Activated CD4-positive, CD25-positive, alpha-beta regulatory T cell (primary cell): ENCODE results near the gene CLDN19.

Experiments
- DNase-seq, 4 experiments: peaks; one replicate each; lab custom pipeline; 2025; lab: John Stamatoyannopoulos, UW

Gene CLDN19

GRCh38 chr1:42739753-42740700 lies at the start of gene CLDN19:
TSS of gene CLDN19 (minus strand) at chr1:42740236. CDS start at chr1:42740063, 173 bp downstream.
- DNase-seq, result no peak

GRCh38 chr1:42788021-42788420 lies 48.0 kb upstream of the CLDN19 start:
- DNase-seq, result no peak

GRCh38 chr1:42786097-42786496 lies 46.1 kb upstream of the CLDN19 start:
- DNase-seq, result no peak

- DNase-seq, result peak in 3 of 4 experiments; percentile 13 to 28 (median 21)
These were observed 45.1 kb upstream of the CLDN19 start, which contains the start of gene TMEM269 for GRCh38 chr1:42784946-42785693. TSS of gene TMEM269 (plus strand) at chr1:42784991. CDS start at chr1:42789894, 4,903 bp downstream.

GRCh38 chr1:42784547-42784945 lies 44.5 kb upstream of the CLDN19 start:
- DNase-seq, result no peak

GRCh38 chr1:42783092-42783491 lies 43.1 kb upstream of the CLDN19 start:
- DNase-seq, result no peak

- DNase-seq, result no peak
These were observed 40.1 kb upstream of the CLDN19 start for GRCh38 chr1:42780176-42780575.

GRCh38 chr1:42779725-42780124 lies 39.7 kb upstream of the CLDN19 start:
- no peak for DNase-seq

- no peak for DNase-seq
These were observed 37.8 kb upstream of the CLDN19 start for GRCh38 chr1:42777852-42778251.

GRCh38 chr1:42776502-42776901 lies 36.5 kb upstream of the CLDN19 start:
- DNase-seq, result no peak

GRCh38 chr1:42774928-42775526 lies 35.0 kb upstream of the CLDN19 start:
- no peak for DNase-seq

- no peak for DNase-seq
These were observed 33.4 kb upstream of the CLDN19 start for GRCh38 chr1:42773420-42773819.

GRCh38 chr1:42769811-42770210 lies 29.8 kb upstream of the CLDN19 start:
- DNase-seq, result no peak

GRCh38 chr1:42768172-42768571 lies 28.1 kb upstream of the CLDN19 start:
- no peak for DNase-seq

GRCh38 chr1:42767510-42768000 lies 27.5 kb upstream of the CLDN19 start:
- DNase-seq, result no peak

GRCh38 chr1:42766741-42767509 lies 26.9 kb upstream of the CLDN19 start, which contains the start of the genes C1orf50 and P3H1:
TSS of gene C1orf50 (plus strand) at chr1:42767249. CDS start at chr1:42767312, 63 bp downstream.
TSS of gene P3H1 (minus strand) at chr1:42767028. CDS start at chr1:42766971, 57 bp downstream.
- peak; percentile 97 to 99 (median 98) for DNase-seq

- DNase-seq, result peak in 1 of 4 experiments; percentile 17
These were observed 26.1 kb upstream of the CLDN19 start for GRCh38 chr1:42765832-42766740.

- no peak for DNase-seq
These were observed 25.2 kb upstream of the CLDN19 start for GRCh38 chr1:42765269-42765668.

- no peak for DNase-seq
These were observed 22.2 kb upstream of the CLDN19 start for GRCh38 chr1:42762269-42762668.

GRCh38 chr1:42761567-42761966 lies 21.5 kb upstream of the CLDN19 start:
- no peak for DNase-seq
